ENCODE data around the gene ABHD14A. TPM values are rescaled to one million over a fixed set of nuclear protein-coding genes. Genes with fewer than 3 reads are reported as not detected.
A peak's percentile ranks its signal among the peaks of the same experiment; 100 is the strongest.

The ABHD14A gene
- total RNA-seq, 1 experiment from 2014 or later: 29.1 TPM

DNA sequence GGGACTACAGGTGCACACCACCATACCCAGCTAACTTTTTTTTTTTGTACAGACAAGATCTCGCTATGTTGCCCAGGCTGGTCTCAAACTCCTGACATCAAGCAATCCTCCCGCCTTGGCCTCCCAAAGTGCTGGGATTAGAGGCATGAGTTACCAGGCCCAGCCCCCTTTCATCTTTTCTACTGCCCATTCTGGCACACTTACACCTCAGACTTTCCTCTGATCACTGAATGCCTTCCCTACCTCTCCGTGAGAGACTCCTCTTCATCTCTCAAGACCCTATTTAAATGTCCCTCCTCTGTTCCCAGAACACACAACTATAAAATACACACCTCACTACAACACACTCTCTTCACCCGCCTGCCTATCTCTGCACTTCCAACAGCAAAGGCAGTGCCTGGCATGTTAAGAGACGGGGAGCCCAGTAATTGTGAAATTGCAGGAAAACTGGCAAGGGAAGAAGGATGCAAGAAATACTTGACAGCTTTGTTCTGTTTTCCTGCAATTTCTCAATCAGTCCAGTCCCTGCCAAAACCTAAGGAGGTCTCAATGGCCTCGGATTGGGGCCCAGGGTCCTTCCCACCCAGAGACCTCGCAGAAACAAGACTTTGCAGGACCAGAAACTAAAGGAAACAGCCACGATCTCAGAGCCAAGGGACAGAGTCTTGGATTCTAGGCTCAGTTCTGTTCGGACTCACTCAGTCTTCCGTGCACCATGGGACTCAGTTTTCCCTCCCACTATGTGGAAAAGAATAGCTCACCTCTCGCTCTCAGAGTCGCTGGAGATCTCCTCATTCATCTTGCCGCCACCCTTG, 34.0 kb upstream of the ABHD14A start:
- DNase-seq (ENCODE audit: low read depth): no peak

DNA sequence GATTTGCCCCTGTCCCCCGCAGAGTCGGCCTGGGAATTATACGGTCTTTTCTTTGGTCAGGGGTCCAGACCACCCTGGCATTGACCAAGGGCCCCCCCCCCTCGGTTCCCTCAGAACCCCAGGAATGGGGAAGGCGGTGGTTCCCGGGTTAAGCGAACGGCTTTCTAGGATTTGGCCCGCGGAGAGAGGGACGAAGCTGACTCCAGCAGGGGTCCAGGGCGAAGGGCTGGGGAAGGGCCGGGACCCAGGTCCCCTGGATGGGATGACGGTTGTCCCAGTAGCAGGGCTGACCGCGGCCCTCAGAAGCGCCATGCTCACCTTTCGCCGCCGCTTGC, 33.4 kb upstream of the ABHD14A start:
- no peak for DNase-seq (ENCODE audit: low read depth)

- peak; percentile 100 for DNase-seq (ENCODE audit: low read depth)
Measured at GRCh38 chr3:51941798-51942602, 32.9 kb upstream of the ABHD14A start, which contains the start of the genes PARP3 and RRP9. Gene PARP3, plus strand, starts transcription at chr3:51942363. Its CDS starts 993 bp downstream, at chr3:51943356. Gene RRP9, minus strand, starts transcription at chr3:51941904. Its CDS starts 37 bp downstream, at chr3:51941867.

DNA sequence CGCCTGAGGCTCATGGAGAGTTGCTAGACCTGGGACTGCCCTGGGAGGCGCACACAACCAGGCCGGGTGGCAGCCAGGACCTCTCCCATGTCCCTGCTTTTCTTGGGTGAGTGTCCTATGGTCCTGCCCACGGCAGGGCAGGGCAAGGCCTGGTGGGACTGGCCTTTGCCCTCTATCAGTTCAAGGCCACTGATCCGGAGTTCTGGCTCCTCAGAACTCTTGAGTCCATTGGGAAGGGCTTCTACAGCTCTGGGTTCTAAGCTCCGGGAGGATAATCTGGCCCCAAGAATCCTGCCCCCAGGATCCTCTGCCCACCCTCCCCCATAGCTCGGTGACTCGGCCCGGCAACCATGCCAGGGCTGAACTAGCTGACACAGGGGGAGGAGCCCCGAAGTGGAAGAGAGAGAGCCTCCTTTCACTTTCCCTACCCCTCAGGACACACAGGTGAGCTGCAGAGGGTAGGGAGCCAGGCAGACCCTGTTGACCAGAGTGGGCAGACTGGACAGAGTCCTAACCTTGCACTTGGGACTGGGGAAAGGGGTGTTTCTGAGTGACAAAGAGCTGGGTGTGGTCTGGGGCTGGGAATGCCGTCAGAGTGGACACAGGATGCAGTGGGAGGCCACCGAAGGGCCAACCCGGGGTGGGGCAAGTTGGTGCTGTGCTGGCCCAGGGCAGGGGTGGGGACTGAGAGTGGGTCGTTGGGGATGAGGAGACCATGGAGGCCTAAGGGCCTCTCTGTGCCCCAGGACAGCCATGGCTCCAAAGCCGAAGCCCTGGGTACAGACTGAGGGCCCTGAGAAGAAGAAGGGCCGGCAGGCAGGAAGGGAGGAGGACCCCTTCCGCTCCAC, 32.0 kb upstream of the ABHD14A start:
- DNase-seq (ENCODE audit: low read depth): peak; percentile 69

- DNase-seq (ENCODE audit: low read depth): no peak
Measured at GRCh38 chr3:51943451-51944391, 31.1 kb upstream of the ABHD14A start.

DNA sequence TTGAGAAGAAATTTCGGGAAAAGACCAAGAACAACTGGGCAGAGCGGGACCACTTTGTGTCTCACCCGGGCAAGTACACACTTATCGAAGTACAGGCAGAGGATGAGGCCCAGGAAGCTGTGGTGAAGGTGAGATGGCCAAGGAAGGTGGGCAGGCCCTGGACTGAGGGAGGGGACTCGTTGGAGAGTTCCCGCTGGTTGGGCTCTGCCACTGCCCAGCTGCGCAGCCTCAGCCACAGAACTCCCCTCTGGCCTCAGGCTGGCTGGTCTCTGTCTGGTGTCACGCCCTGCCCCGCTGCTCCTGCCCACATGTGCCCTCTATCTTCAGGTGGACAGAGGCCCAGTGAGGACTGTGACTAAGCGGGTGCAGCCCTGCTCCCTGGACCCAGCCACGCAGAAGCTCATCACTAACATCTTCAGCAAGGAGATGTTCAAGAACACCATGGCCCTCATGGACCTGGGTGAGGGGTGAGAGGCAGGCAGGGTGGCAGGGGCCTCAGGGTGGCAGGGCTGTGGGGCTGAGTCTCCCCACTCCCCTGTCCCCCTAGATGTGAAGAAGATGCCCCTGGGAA, 30.3 kb upstream of the ABHD14A start:
- DNase-seq (ENCODE audit: low read depth): no peak

GRCh38 chr3:51945031-51945840, 29.6 kb upstream of the ABHD14A start:
- DNase-seq (ENCODE audit: low read depth): no peak

- DNase-seq (ENCODE audit: low read depth): no peak
Measured at GRCh38 chr3:51945926-51946705, 28.7 kb upstream of the ABHD14A start.

GRCh38 chr3:51946796-51947195, 28.1 kb upstream of the ABHD14A start:
- no peak for DNase-seq (ENCODE audit: low read depth)

DNA sequence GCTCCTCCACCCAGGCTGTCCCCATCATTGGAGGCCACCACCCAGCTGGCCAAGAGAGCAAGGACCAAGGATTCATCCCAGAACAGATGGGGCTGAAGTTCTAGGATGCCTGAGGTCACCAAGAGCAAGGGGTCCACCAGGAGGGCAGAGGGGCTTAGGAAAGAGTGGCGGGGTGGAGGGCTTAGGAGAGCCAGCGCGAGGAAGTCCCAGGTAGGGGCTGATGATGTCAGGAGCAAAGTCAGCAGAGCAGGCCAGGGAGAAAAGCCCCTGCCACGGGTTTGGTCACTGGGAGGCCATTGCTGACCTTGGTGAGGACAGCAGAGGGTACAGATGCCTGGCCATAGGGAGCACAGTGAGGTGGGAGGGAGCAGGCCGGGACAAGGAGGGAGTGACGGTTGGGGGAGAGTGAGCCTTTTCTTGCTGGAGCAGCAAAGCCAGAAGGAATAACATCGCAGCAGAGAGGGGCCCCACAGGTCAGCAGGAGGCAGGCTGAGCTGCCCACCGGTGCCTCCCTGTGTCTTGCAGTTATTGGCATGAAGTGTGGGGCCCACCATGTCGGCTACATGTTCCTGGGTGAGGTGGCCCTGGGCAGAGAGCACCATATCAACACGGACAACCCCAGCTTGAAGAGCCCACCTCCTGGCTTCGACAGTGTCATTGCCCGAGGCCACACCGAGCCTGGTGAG, 27.5 kb upstream of the ABHD14A start:
- DNase-seq (ENCODE audit: low read depth): no peak

GRCh38 chr3:51948016-51948580, 26.8 kb upstream of the ABHD14A start:
- no peak for DNase-seq (ENCODE audit: low read depth)

GRCh38 chr3:51949121-51949520, 25.7 kb upstream of the ABHD14A start:
- no peak for DNase-seq (ENCODE audit: low read depth)

- no peak for DNase-seq (ENCODE audit: low read depth)
Measured at GRCh38 chr3:51950899-51951298, 24.0 kb upstream of the ABHD14A start.

- peak; percentile 80 for DNase-seq (ENCODE audit: low read depth)
Measured at GRCh38 chr3:51953445-51953844, 21.4 kb upstream of the ABHD14A start.

DNA sequence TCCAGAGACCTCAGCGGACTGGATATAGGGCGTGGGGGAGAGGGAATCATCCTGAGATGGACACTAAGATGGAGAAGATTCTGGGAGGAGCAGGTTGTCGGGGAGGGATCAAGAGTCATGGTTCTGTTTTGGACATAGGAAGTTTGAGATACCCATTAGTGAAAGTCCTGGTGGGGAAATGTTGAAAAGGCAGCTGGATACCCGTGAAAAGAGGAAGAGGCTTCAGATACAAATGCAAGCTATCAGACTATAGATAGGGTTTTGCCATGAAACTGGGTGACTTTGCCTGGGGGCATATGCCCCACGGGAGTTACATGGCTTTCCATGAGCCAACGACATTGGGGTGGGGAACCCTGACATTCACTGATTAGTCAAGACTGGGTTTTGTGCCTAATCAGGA, 20.8 kb upstream of the ABHD14A start:
- DNase-seq (ENCODE audit: low read depth): no peak

DNA sequence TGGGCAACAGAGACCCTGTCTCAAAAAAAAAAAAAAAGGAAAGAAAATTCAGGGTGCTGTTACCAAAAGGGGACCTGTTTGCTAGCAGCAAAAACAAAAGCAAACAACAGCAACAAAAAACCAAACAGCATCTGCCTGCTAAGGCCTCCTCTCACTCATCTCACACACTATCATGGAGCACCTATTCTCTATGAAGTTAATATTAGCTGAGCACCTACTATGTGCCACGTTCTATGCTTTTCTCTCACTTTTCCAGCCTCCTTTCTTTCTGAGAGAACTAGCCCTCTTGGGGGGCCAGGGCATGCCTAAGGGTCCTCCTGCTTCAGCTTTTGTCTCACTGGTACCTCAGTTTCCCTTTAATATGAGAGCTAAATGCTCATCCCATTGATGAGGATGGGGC, 20.2 kb upstream of the ABHD14A start:
- no peak for DNase-seq (ENCODE audit: low read depth)

DNA sequence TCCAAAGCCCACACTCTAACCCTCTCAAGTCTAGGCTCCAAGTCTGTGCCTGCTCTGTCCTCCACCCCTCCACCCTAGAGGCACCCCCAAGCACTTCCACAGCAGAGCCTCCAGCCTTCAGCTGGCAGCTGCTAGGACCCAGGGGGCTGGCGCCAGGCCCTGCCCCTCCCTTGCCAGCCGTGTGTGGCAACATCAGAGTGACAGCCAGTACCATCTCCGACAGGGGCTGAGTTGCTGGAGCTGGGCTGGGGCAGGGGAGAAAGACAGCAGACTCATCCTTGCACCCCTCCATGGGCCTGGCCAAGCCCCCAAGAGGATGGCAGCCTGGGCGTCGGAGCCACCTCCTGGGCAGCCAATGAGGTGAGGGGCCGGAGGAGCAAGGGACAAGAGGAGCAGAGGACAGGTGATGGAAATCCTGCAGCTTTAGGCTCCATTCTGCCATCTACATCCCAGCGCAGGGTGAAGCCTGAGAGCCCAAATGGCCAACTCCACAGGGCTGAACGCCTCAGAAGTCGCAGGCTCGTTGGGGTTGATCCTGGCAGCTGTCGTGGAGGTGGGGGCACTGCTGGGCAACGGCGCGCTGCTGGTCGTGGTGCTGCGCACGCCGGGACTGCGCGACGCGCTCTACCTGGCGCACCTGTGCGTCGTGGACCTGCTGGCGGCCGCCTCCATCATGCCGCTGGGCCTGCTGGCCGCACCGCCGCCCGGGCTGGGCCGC, 19.5 kb upstream of the ABHD14A start, which contains the start of gene GPR62:
TSS of gene GPR62 (plus strand) at position 207 of the 718 bp plus-strand sequence. CDS start at position 479, 272 bp downstream.
- DNase-seq (ENCODE audit: low read depth): no peak
